Upper lobe of left lung (tissue), 6 donors: ENCODE results near the gene TEKT5. TPM values are rescaled to one million over a fixed set of nuclear protein-coding genes. Genes with fewer than 3 reads are reported as not detected.
A peak's percentile ranks its signal among the peaks of the same experiment; 100 is the strongest.

Experiments used
- ATAC-seq, 2 donors: fragments of 200-7000 bp; cut with Tn5 transposase; one replicate each; pipeline ENCODE4 v1.9.1; 2022; ENCODE audit warnings: mild to moderate bottlenecking in 2 of 2, moderate library complexity in 2 of 2; ENCODE audit not compliant: low FRiP score in 2 of 2
- DNase-seq, 2 donors: peaks; one replicate each; pipeline ENCODE4 v3.0.0-alpha.2; 2019 to 2020
- H3K27ac ChIP-seq, 4 donors: fragments of 200-600 bp; sonication (generic); one replicate each; pipeline ENCODE4 v1.5.1; 2016 to 2019
- H3K27me3 ChIP-seq, 4 donors: fragments of 200-600 bp; sonication (generic); one replicate each; pipeline ENCODE4 v1.5.1; 2017 to 2019
- H3K36me3 ChIP-seq, 4 donors: fragments of 200-600 bp; sonication (generic); one replicate each; pipeline ENCODE4 v1.5.1; 2016 to 2019
- H3K4me1 ChIP-seq, 4 donors: fragments of 200-600 bp; sonication (generic); one replicate each; pipeline ENCODE4 v1.5.1; 2018 to 2019
- H3K4me3 ChIP-seq, 4 donors: fragments of 200-600 bp; sonication (generic); one replicate each; pipeline ENCODE4 v1.5.1; 2017 to 2019; ENCODE audit warnings: mild to moderate bottlenecking in 2 of 4, moderate library complexity in 1 of 4
- H3K9me3 ChIP-seq, 4 donors: fragments of 200-600 bp; sonication (generic); one replicate each; pipeline ENCODE4 v1.5.1; 2018 to 2019
- EP300 ChIP-seq, 4 donors: sonication (generic); formaldehyde crosslinking; IDR thresholded peaks; one replicate each; pipeline ENCODE4 v1.5.1; 2017; ENCODE audit warnings: antibody characterized with exemption in 4 of 4, control low read depth in 2 of 4
- POLR2A ChIP-seq, 4 donors: fragments of 450-650 bp; IDR thresholded peaks; one replicate each; pipeline ENCODE4 v1.5.1; 2016 to 2017; ENCODE audit warnings: antibody characterized with exemption in 4 of 4, mild to moderate bottlenecking in 2 of 4
- POLR2AphosphoS5 ChIP-seq, 2 donors: sonication (generic); formaldehyde crosslinking; IDR thresholded peaks; one replicate each; pipeline ENCODE4 v1.5.1; 2017; ENCODE audit warnings: antibody characterized with exemption in 2 of 2
- WGBS, 2 donors: methylation state at CpG; one replicate each; pipeline ENCODE4 v1.1.5; 2017 to 2018; 5-methylcytosine and 5-hydroxymethylcytosine counted together
- total RNA-seq, 6 donors: library from RNA; depleted of rRNA in 4 of 6; stranded (reverse); fragments of >200 nt in 4 of 6; gene quantifications; one replicate each; pipeline versions ENCODE4 v1.1.0 to v1.2.1, GENCODE V29; 2016 to 2021
- TF ChIP-seq, protein P1 (sequence below), 6 experiments: fragments of 450-650 bp in 4 of 6; fragments of 200-600 bp in 2 of 6; sonication (generic) in 2 of 6; IDR thresholded peaks; one replicate each; pipeline ENCODE4 v1.5.1; 2016 to 2019; ENCODE audit warnings: antibody characterized with exemption in 6 of 6
- donor health status: DM: no; HTN: no; CAD: no; lungs with moderate emphysema.
- donor health status: DM: no; HTN: yes; CAD: no; lungs with severe emphysema.

Gene TEKT5
- total RNA-seq, 6 donors from 2014 or later = 0.20 to 2.1 (median 0.44) TPM; not detected in 3

DNA sequence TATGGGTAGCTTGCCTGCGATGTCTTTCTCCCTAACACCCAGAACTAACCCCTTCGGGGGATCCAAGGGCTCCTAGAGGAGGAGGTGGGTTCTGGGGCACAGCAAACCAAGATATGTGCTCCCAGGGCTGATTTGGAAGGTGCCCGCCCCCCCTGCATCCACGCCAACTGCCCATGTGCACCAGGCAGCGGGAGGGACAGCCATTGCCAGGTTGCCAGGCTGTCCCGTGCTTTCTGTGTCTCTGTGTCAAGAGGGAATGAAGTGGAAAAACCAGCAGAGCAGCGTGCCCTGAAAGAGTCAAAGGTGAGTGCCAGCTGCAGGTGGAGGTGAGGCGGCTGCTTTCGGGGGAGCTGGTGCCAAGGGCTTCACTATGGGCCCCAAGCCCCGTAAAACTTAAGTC lies 6.4 kb downstream of the TEKT5 start:
- peak; percentile 47 to 67 for TF ChIP-seq POLR2AphosphoS5 (IDR thresholded peaks at IDR 0.05)
- peak in 1 of 4 donors; percentile 88 for TF ChIP-seq EP300 (IDR thresholded peaks at IDR 0.05)
- peak in 1 of 4 donors; percentile 17 for TF ChIP-seq POLR2A (IDR thresholded peaks at IDR 0.05)
- TF ChIP-seq, protein P1, sequence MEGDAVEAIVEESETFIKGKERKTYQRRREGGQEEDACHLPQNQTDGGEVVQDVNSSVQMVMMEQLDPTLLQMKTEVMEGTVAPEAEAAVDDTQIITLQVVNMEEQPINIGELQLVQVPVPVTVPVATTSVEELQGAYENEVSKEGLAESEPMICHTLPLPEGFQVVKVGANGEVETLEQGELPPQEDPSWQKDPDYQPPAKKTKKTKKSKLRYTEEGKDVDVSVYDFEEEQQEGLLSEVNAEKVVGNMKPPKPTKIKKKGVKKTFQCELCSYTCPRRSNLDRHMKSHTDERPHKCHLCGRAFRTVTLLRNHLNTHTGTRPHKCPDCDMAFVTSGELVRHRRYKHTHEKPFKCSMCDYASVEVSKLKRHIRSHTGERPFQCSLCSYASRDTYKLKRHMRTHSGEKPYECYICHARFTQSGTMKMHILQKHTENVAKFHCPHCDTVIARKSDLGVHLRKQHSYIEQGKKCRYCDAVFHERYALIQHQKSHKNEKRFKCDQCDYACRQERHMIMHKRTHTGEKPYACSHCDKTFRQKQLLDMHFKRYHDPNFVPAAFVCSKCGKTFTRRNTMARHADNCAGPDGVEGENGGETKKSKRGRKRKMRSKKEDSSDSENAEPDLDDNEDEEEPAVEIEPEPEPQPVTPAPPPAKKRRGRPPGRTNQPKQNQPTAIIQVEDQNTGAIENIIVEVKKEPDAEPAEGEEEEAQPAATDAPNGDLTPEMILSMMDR (IDR thresholded peaks at IDR 0.05) = no peak
- no peaks in the 10 kb centered on the region for H3K27me3 ChIP-seq
- H3K36me3 ChIP-seq = no peaks in the 10 kb centered on the region
- H3K27ac ChIP-seq = peak overlapping the region in 3 of 4 donors; percentile 44 to 57 (median 53)
- peak; percentile 52 to 78 for ATAC-seq
- peak overlapping the region in 1 of 4 donors; percentile 0 for H3K4me3 ChIP-seq
- WGBS, 2 donors = 72 to 90% methylated on average over 8 to 10 of the region's 10 CpGs
- DNase-seq = peak; percentile 71 to 83
- H3K9me3 ChIP-seq = no peaks in the 10 kb centered on the region
- peaks cover 0 to 12% (median 4%) of the 10 kb centered on the region in 4 donors for H3K4me1 ChIP-seq

DNA sequence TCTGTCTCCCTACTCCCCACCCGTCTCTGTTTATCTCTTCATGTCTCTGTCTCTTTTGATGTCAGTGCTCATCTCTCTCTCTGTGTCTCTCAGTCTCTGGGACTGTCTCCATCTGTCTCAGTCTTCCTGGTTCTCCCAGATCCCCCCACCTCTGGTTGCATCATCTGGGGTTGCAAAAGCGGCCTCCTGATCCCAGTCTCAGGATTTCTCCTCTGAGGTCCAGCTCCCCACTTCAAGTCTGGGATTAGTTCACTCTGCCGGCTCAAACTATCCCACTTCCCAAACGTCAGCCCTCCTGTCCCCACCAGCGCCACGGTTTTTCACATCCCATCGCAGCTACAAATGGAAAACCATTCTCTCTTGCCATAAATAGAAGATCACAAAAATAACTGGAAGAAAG lies 9.0 kb downstream of the TEKT5 start:
- Histone ChIP-seq H3K4me1 (peaks cover 0 to 12% (median 4%) of the 10 kb centered on the region in 4 donors), H3K36me3 (no peaks in the 10 kb centered on the region), H3K9me3 (no peaks in the 10 kb centered on the region), H3K27me3 (no peaks in the 10 kb centered on the region), H3K4me3 (no peak overlapping the region), H3K27ac (no peak overlapping the region)
- 73 to 86% methylated on average over 7 of the region's 7 CpGs for WGBS, 2 donors
- DNase-seq (peak in 1 of 2 donors; percentile 28), ATAC-seq (no peak)
- TF ChIP-seq EP300 (IDR thresholded peaks at IDR 0.05) = no peak
- TF ChIP-seq, protein P1 (IDR thresholded peaks at IDR 0.05) = no peak
- TF ChIP-seq POLR2AphosphoS5 (IDR thresholded peaks at IDR 0.05) = no peak
- TF ChIP-seq POLR2A (IDR thresholded peaks at IDR 0.05) = no peak

DNA sequence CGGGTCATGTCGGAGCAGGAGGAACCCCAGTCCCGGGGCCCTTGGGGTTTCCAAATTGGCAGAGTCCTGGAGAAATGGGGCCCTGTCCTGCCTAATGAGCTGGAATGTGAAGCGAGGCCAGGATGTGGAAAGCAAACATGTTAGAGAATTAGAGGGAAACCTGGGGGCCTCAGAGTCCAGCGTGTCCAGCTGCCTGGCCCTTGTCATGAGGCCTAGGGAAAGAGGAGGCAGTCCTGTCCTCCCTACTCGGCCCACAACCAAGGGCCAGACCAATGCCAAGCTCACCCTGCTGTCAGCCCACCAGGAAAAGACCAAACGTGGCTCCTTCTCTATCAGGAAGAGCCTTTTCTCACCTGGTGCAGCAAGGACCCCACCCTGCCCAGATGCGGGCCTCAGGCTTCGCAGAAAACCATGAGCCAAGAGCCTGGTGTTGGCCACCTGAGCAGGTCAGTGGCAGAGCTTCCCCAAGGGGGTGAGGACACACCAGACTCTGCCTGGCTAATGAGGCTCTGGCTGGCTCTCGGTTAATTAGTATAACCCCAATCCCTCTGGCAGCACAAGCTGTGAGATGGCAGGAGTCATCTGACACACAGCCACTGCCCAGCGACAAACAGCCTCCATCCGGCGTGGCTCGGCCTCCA lies 10.1 kb downstream of the TEKT5 start:
- Histone ChIP-seq H3K9me3 (no peaks in the 10 kb centered on the region), H3K27ac (no peak overlapping the region), H3K4me3 (no peak overlapping the region), H3K4me1 (peaks cover 0 to 12% (median 4%) of the 10 kb centered on the region in 4 donors), H3K27me3 (no peaks in the 10 kb centered on the region), H3K36me3 (no peaks in the 10 kb centered on the region)
- TF ChIP-seq POLR2A (IDR thresholded peaks at IDR 0.05) (no peak), POLR2AphosphoS5 (IDR thresholded peaks at IDR 0.05) (no peak), EP300 (IDR thresholded peaks at IDR 0.05) (no peak)
- TF ChIP-seq, protein P1 (IDR thresholded peaks at IDR 0.05) = no peak
- DNase-seq (no peak), ATAC-seq (no peak)
- WGBS, 2 donors = 67 to 75% methylated on average over 10 to 14 of the region's 14 CpGs

DNA sequence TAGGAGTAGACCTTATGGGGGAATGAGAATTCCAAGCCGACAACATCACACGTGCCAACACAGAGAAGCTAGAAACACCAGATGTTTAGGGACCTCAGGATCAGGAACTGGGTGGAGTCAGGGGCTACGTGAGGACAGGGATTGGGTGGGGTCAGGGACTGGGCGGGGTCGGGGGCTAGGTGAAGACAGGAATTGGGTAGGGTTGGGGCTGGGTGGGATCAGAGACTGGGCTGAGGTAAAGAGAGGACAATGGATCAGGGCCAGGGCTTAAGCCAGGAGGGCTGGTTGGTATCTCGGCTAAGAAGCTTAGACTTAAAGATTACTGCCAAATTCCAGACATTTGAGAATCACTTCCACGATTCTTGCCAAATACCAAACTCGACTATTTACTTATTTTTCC lies 11.6 kb downstream of the TEKT5 start:
- Histone ChIP-seq H3K27me3 (no peaks in the 10 kb centered on the region), H3K4me3 (no peak overlapping the region), H3K27ac (no peak overlapping the region), H3K4me1 (peaks cover 0 to 2% (median 0%) of the 10 kb centered on the region in 4 donors), H3K9me3 (no peaks in the 10 kb centered on the region), H3K36me3 (no peaks in the 10 kb centered on the region)
- 54 to 62% methylated on average over 7 of the region's 8 CpGs for WGBS, 2 donors
- DNase-seq (no peak), ATAC-seq (no peak)
- TF ChIP-seq, protein P1 (IDR thresholded peaks at IDR 0.05) = no peak
- TF ChIP-seq POLR2AphosphoS5 (IDR thresholded peaks at IDR 0.05) = no peak
- TF ChIP-seq EP300 (IDR thresholded peaks at IDR 0.05) = no peak
- no peak for TF ChIP-seq POLR2A (IDR thresholded peaks at IDR 0.05)

DNA sequence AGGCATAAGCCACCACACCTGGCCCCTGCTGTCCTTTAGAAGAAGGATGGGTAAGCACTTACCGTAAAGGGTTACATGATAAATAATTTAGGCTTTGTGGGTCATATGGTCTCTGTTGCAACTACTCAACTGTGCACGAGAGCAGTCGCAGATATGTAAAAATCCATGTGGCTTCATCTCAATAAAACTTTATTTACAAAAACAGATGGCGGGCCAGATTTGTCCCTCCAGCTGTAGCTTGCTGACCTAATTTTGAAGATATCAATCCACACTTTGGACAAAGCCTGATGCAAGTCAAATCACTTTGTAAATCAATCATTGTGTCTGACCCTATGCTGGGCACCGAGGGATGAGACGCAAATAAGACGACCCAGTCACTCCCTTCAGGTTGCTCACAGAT lies 12.1 kb downstream of the TEKT5 start:
- 82 to 97% methylated on average over 7 of the region's 7 CpGs for WGBS, 2 donors
- Histone ChIP-seq H3K36me3 (no peaks in the 10 kb centered on the region), H3K27me3 (no peaks in the 10 kb centered on the region), H3K27ac (no peak overlapping the region), H3K9me3 (no peaks in the 10 kb centered on the region), H3K4me3 (no peak overlapping the region), H3K4me1 (no peaks in the 10 kb centered on the region)
- TF ChIP-seq EP300 (IDR thresholded peaks at IDR 0.05) (no peak), POLR2AphosphoS5 (IDR thresholded peaks at IDR 0.05) (no peak), POLR2A (IDR thresholded peaks at IDR 0.05) (no peak)
- TF ChIP-seq, protein P1 (IDR thresholded peaks at IDR 0.05) = no peak
- ATAC-seq = no peak
- DNase-seq = no peak
